GM21717 (cell line): Measurements from ENCODE around the gene TMCC2.
"Not testable (repeated sequence)": the region's sequence is repeated elsewhere in the genome, so short reads cannot be mapped to it uniquely, and the experiment has no call there.

ENCODE experiments used
- ATAC-seq: cut with Tn5 transposase; IDR thresholded peaks from one replicate; pipeline ENCODE4 v1.9.1; 2021; ENCODE audit warnings: mild to moderate bottlenecking, moderate library complexity; ENCODE audit not compliant: unreplicated experiment

The TMCC2 gene, protein sequence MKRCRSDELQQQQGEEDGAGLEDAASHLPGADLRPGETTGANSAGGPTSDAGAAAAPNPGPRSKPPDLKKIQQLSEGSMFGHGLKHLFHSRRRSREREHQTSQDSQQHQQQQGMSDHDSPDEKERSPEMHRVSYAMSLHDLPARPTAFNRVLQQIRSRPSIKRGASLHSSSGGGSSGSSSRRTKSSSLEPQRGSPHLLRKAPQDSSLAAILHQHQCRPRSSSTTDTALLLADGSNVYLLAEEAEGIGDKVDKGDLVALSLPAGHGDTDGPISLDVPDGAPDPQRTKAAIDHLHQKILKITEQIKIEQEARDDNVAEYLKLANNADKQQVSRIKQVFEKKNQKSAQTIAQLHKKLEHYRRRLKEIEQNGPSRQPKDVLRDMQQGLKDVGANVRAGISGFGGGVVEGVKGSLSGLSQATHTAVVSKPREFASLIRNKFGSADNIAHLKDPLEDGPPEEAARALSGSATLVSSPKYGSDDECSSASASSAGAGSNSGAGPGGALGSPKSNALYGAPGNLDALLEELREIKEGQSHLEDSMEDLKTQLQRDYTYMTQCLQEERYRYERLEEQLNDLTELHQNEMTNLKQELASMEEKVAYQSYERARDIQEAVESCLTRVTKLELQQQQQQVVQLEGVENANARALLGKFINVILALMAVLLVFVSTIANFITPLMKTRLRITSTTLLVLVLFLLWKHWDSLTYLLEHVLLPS

DNA sequence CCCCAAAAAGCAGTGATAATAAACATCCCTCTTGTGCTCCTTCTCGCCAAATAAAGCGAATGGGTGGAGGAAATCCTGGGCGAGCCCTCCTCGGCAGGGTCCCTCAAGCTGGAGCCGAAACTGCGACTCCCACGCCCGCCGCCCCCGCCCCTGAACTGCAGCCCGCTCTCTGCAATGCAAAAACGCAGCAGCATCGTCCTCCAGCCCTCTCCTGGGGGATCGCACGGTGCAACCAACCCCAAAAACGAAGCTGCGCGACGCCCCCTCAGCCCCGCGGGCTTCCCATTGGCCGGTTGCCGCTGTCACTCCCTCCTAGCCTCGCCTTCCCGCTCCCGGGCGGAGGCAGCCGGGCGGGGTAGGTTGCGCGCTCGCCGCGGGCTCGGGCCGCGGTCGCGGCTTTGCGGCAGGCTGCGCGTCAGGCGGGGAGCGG, at the start of gene TMCC2:
TSS of gene TMCC2 (plus strand) at position 363 of the 430 bp plus-strand sequence. CDS start 619 bp downstream, outside the sequence.
- ATAC-seq: no peak

DNA sequence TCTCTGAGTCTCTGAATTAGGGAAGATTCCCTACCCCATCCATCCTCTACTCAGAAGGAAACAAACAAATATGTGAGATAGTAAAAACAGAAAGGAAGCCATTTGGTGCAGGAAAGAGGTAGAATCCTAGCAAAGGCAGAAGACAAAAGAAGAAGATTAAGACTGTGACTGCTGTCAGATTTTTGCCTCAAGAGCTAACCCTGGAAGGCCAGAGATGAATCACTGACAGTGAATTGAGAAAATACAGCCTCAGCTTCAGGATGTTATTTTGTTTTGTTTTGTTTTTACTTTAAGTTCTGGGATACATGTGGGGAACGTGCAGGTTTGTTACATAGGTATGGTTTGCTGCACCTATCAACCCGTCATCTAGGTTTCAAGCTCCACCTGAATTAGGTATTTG, 47.9 kb upstream of the TMCC2 start:
- ATAC-seq: no peak

DNA sequence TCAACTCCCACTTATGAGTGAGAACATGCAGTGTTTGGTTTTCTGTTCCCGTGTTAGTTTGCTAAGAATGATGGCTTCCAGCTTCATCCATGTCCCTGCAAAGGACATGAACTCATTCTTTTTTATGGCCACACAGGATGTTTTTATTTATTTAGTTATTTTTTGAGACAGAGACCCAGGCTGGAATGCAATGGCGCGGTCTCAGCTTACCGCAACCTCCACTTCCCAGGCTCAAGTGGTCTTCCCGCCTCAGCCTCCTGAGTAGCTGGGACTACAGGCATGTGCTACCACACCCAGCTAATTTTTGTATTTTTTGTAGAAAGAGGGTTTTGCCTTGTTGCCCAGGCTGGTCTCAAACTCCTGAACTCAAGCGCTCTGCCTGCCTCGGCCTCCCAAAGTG, 47.4 kb upstream of the TMCC2 start:
- ATAC-seq: not testable (repeated sequence)

DNA sequence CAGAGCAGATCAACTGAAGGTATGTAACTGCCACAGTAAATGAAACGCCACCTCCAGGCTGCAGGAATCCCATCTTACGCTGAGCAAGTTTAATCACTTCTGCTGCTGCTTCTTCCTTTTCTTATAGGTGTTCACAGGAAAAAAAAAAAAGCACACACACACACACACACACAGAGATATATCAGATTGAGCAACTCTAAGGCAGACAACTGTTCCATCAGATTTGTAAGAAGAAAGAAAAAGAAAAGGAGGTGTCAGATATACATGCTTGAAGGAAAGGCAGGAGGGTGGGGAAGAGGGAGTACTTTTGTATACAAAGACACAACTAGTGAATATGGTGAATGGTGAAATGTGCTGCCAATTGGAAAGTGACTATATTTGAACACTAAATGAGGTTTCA, 44.8 kb upstream of the TMCC2 start:
- ATAC-seq: no peak

DNA sequence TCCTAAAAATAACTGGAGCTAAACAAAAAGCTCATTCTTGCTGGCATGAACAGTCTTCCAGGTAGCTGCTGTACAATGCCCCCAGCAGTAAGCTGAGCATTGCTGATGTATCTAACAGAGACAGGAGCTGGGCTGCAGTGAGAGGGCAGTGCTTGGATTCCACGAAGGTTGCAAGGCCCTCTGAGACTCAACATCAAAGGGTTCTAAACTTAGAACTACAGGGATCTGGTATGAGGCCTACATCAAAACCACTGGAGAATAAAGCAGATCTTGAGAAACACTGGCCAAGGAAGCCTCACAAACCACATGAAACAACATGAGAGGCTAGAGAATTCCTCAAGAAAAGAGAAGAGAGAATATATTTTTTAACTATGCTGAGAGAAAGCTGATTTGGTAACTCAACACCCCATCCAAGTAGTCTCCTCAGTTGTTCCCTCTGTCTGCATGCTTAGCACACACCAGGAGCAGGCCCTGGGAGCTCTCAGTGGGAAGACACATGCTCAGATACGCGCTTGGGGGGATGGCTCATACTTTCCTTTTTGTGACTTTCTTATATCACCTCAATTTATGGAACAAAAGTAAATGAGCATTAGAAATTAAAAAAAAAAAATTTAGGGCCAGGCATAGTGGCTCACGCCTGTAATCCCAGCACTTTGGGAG, 43.9 kb upstream of the TMCC2 start:
- ATAC-seq: no peak

DNA sequence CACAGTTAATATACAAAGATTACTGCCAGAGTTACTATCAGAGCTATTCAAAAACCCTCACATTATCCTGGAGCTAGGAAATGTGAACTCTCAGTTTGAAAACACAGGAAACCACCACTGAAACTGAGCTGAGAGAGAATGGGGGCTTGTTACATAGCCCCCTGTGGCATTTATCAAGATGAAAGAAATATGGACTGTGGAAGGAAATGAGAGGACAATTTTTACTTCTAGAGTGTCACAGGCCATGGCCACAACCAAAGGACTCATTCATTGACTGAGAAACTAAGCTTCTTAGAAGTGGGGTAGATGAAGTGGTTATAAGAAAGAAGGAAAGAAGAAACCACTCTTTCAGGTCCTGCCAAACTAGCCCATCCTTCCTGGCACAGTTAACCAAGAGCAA, 41.6 kb upstream of the TMCC2 start:
- ATAC-seq: no peak

DNA sequence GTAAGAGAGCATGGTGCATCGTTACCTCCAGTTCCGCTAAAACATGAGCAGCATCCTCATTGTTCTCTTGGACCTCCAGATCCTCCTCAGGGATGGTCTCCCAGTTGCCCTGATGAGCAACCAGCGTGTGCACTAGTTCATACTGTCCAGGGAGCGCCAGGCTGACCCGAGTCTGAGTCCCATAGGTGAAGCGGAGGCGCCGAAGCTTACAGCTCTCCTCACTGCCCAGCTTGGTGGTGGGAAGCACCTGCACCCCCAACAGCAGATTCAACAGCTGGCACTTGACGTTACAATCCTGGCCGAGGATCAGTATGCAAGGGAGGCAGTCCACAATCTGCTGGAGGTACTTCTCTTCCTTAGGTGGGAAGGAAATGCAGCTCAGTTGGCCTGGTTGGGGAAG, 40.3 kb upstream of the TMCC2 start:
- no peak for ATAC-seq

DNA sequence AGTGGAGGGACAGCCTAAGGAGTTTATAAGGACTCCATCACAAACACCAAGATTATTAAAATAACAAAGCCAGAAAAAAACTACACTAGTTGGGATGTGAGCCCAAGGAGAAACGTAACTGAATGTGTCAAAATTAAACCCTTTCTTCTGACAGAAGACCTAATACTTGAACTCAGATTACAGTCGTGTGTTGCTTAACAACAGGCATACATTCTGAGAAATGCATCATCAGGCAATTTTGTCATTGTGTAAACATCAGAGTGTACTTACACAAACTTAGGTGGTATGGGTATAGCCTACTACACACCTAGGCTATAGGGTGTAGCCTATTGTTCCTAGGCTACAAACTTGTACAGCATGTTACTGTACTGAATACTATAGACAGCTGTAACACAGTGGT, 39.6 kb upstream of the TMCC2 start:
- ATAC-seq: no peak

DNA sequence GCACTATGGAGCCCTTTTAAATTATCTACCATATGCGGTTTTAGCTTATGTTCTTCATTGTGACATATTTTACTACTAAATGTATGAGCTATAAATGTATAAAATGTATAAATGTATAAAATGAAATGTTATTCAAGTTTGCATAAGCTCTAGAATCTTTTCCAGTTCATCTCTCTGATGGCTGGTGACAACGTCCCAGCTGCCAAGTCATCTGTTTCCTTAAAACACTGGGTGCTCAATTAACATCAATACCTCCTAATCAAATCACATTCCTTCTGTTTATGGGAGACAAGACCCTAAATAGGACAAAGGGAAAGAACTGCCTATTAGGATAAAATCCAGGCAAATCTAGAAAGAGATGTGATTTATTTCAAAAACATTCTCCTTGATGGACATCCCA, 39.1 kb upstream of the TMCC2 start:
- no peak for ATAC-seq

DNA sequence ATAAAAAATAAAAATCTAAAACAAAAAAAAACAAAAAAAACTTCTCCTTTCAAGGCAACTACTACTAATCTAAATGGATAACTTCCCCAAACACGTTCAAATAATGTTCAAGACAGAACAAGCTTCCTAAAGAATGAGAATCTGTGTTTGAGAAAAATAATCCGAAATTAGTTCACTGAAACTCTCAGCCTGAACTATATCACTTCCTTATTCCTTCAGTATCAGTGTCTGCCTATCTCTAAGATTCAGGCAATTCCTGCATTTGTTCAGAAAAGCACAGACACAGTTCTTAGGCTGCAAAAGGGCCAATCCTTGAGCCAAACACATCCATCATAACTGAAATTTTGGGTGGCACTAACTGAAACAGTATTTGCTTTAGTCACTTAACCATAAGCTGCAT, 38.6 kb upstream of the TMCC2 start:
- ATAC-seq: no peak

DNA sequence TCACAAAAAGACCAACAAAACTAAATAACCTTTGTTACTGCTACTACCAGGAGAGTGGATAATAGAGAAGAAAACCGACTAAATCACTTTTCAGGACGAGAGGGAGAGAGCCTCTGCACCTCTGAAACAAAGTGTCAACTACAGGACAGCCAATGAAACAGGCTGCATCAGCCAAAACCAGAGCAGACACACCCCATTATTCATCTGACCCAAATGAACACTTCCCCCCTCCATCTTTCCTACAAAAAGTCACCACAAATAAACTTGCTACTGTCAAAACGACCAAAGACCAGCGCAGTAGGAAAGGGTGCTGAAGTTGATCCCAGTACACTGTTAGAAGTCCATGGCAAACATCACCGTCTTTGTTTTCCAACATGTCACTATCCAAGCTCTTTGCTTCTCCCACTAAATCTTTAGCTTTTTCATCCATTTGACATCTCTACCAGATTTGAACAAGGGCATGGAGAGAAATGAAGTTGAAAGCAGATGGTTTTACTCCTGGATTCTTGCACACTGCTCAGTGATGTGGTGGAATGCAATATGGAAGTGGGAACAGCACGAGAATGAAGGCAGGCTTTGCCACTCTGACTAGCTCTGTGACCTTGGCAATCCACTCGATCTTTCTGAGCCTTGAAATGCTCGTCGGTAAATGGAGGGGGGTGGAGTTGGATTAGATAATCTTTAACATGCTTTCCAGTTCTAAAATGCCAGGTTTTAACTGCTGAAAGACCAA, 36.7 kb upstream of the TMCC2 start:
- no peak for ATAC-seq

DNA sequence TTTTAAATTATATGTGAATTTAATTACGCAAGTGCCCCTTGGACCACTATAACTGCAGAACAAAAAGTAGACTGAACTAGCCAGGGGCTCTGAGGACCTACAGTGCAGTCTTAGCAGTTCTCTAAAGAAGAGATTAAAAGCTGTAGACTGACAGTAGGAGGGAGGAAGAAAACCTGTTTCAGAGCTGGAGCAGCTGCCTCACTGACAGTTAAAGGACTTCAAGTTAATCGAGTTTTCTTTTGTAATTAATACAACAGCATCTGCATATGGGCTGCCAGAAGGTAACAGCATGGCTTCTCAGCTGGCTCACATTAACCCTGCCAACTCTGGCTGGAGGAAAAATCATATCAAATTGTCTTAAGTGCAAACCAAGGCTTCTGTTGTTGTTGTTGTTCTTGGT, 36.1 kb upstream of the TMCC2 start:
- no peak for ATAC-seq

DNA sequence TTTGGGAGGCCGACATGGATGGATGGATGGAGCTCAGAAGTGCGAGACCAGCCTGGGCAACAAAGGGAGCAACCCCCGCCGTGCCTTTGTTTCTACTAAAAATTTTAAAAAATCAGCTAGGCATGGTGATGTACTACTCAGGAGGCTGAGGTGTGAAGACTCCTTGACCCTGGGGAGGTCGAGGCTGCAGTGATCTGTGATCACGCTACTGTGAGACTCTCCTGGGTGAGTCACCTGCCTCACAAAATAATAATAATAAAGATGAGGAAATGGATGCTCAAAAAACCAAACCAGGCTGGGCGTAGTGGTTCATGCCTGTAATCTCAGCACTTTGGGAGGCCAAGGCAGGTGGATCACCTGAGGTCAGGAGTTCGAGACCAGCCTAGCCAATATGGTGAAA, 35.5 kb upstream of the TMCC2 start:
- no peak for ATAC-seq

DNA sequence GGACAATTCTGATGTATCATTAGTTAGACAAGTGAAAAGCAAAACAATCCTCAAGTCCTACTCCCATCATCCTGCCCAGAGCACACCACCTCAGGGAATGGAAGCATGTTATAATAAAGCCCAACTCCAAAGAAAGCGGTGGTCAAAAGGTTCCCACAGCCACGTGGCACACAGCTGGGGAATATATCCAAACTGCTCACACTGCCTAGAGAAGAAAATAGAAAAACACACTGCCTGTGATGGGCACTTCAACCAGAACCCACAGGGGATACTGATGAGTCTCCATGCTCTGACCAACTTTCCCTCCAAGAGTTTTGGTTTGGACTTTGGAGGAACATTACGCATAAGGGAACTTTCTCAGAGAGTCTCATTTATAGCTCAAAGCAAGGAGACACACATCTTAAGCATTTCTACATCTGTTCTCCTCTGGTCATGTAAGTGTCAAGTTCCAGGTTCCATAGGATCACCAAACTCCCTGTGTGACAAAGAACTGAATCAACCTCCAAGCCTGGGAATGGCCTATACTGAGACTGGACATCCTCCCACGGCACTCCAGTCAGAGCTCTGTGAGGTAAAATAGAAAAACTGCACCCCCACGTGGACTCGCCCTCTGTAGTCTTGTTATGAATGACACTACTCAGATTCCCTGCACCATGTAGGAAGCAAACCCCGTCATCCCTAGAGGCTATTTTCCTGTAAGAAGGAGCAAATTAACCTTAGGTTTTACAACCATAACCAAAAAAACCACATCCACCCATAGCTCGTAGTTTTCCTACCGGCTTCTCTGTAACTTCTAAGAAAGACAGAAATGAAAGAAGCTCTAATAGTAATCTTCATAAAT, 28.4 kb upstream of the TMCC2 start:
- no peak for ATAC-seq

DNA sequence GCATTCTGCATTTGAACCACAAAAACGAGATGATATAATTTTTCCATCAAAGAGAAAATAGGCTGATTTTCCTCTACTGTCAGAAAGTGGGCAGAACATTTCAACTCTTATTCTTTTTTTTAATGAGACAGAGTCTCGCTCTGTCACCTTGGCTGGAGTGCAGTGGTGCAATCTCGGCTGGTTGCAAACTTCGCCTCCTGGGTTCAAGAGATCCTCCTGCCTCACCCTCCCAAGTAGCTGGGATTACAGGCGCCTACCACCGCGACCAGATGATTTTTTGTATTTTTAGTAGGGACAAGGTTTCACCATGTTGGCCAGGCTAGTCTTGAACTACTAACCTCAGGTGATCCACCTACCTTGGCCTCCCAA, 27.8 kb upstream of the TMCC2 start:
- no peak for ATAC-seq

DNA sequence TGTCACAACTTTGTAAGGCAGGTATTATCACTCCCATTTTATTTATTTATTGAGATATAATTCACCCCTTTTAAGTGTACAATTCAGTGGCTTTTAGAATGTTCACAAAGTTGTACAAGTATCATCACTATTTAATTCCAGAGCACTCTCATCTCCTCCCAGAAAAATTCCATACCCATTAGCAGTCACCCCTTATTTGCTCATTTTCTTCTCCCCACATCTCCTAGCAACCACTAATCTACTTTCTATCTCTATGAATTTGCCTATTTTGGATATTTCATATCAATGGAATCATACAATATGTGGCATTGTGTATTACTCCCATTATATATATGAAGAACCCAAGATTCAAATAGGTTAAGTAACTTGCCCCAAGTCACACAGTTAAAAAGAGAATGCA, 23.2 kb upstream of the TMCC2 start:
- ATAC-seq: no peak

DNA sequence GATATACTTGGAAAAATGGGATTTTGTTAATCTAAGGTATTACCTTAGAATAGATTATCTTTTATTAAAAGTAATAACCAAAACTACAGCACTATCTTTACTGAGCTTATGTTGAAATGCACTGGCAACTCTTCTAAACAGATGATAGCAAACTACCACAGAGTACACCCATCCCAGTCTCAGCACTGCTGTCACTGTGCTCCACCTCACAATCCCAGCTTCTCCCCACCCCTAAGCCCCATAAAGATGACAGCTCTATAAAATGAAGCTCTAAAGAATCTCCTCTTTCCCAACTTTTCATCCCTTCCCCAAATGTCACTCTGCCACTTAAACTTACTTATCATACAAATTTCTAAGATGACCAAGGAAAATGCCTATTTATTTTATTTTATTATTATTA, 22.7 kb upstream of the TMCC2 start:
- ATAC-seq: no peak

DNA sequence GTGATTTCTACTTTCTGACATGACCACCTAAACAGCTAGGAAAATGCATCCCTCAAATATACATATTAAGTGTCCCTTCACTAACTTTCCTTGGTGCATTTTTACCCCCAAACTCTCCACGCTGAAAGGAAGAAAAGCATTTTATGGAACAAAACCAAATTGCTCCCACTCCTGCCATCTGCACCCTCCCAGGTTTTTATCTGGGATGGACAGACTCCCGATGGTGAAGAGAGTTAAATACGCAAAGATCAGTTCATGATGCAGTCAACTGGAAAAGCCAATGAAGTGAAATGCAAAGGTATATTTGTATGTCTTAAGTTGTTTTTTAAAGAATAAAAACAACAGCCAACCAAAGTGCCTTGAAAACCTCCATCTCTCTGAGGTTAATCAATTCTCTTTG, 18.9 kb upstream of the TMCC2 start:
- ATAC-seq: no peak

DNA sequence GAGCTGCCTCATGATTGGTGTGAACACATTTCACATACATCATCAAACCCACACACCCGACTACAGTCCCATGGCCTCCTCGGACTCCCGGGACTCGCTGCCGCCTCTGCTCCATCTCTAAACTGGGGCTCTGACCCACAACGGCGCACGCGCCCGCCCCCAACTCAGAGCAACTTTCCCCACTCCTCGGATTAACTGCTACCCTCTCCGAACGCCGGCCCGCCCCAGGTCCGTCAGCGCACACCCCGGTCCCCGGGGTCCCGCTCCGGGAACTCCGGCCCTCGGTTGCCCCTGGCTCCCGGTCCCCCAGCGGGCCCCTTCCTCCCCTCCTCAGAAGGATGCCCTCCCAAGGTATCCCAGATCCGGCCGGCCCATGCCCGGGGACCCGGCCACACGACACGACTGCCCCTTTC, 17.0 kb upstream of the TMCC2 start:
- peak; percentile 9 for ATAC-seq

DNA sequence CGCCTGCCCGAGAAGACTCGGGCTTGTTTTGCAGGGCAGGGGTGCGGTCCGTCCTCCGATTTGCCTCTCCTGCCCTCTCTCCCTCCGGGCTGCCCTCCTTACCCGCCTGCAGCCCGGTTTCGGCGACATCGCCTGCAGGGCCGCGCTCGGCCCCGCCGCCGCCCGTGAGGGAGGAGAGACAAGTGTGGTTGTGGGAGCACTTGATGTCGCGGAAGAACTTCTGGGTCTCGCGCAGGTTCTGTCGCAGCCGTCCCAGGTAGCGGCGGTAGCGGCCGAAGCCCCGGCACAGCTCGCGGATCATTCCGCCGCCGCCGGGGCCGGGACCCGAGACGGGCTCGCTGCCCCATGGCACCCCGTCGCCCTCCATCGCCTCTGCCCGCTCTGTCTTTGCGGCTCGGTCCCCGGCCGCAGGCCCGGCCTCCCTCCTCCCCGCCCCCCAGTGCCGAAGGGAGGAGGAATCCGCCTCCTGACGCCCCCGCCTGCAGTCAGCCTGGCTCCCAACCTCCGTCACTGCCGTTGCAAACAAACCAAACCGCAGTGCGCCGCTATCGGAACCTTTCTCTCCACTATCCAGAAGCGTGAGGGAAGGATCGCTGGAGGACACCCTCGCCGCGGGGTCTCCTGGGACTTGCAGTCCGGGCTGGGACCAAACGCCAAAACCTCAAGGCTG, 16.4 kb upstream of the TMCC2 start, which contains the start of gene DSTYK:
TSS of gene DSTYK (minus strand) at position 534 of the 670 bp plus-strand sequence. CDS start at position 367, 167 bp downstream.
- peak; percentile 82 for ATAC-seq
